ENCODE data around the gene PRIM2. TPM values are rescaled to one million over a fixed set of nuclear protein-coding genes. Genes with fewer than 3 reads are reported as not detected.
"Not testable (repeated sequence)": the region's sequence is repeated elsewhere in the genome, so short reads cannot be mapped to it uniquely, and the experiment has no call there.

PRIM2 gene
- total RNA-seq, 1 donor from 2014 or later, result 3.1 TPM

DNA sequence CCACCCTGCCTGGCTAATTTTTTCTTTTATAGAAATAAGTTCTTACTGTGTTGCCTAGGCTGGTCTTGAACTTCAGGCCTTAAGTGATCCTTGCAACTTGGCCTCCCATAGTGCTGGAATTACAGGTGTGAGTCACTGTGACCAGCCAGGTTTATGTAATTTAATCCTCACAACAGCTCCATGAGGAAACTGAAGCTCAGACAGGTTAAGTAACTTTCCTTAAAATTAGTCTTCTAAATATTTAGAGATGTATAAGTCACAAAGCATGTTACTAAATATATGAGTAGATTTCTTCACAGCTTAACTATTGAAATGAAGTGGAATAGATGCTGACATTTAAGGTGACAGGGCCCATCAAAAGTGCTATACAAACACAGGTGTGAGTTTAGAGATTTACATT, 30.2 kb downstream of the PRIM2 start:
- DNase-seq; intact Hi-C loops (cut with DNase I); ATAC-seq (ENCODE audit: poor library complexity): not testable (repeated sequence)

DNA sequence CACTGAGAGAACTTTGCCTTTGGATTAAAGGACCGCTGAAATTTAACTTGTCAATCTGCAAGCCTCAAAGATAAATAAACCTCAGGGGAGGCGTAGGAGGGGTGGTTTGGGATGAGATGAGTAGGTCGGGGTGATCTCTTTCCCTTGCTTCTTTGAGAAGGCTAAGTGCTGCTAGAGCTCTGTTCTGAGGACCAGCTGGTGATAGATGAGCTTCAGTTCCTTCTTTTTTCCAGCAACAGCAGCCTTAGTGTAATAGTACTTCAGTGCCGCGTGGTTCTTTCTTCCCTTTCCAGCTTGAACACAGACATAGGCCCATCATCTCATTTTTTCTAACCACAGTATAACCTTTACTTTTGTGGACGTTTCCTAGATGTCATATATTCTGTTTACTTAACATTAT, 33.0 kb downstream of the PRIM2 start:
- ATAC-seq (ENCODE audit: poor library complexity); intact Hi-C loops (cut with DNase I); DNase-seq: not testable (repeated sequence)

- ATAC-seq (ENCODE audit: poor library complexity); intact Hi-C loops (cut with DNase I); DNase-seq: not testable (repeated sequence)
These were observed 35.2 kb downstream of the PRIM2 start for GRCh38 chr6:57352596-57352995.

DNA sequence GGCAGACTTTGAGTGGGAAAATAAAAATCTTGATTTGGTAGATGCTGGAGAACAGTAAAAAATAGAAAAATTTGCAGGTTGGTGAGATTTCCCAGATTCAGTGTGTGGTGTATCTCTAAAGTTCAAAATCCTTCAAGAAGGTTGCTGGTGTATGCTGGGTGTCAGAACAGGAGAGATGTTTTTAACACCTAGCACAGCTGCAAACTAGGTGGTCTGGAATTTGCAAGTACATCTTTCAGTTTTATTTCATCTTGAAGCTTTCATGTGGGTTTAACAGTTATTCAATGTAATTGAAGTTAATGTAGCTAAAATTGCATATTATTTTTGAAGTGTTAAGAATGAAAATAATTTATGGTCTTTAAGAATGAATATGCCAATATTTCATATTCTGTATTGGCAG, 40.9 kb downstream of the PRIM2 start:
- DNase-seq; ATAC-seq (ENCODE audit: poor library complexity); intact Hi-C loops (cut with DNase I): not testable (repeated sequence)

DNA sequence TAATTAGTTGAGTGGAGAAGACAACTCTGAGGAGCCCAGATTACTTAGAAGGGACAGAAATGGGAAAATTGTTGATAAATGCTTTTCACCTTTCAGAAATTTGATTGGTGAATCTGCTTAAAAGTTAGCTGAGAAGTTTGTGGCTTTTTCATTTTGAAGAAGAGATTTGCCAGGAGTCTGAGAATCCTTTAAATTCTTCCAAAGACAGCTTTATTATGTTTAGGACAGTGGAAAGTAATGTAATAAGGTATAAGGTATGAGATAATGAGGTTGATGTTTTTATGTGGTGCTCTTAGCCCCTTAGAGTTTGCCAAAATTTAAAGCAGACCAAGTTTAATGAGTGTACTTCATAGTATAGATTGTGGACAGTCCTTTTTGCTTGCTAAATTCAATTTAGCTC, 42.3 kb downstream of the PRIM2 start:
- DNase-seq; intact Hi-C loops (cut with DNase I); ATAC-seq (ENCODE audit: poor library complexity): not testable (repeated sequence)

GRCh38 chr6:57362340-57362739, 44.9 kb downstream of the PRIM2 start:
- DNase-seq; ATAC-seq (ENCODE audit: poor library complexity); intact Hi-C loops (cut with DNase I): not testable (repeated sequence)

- intact Hi-C loops (cut with DNase I); ATAC-seq (ENCODE audit: poor library complexity); DNase-seq: not testable (repeated sequence)
These were observed 47.7 kb downstream of the PRIM2 start for GRCh38 chr6:57365076-57365583.

- DNase-seq; ATAC-seq (ENCODE audit: poor library complexity); intact Hi-C loops (cut with DNase I): not testable (repeated sequence)
These were observed 51.7 kb downstream of the PRIM2 start for GRCh38 chr6:57368965-57369731.

DNA sequence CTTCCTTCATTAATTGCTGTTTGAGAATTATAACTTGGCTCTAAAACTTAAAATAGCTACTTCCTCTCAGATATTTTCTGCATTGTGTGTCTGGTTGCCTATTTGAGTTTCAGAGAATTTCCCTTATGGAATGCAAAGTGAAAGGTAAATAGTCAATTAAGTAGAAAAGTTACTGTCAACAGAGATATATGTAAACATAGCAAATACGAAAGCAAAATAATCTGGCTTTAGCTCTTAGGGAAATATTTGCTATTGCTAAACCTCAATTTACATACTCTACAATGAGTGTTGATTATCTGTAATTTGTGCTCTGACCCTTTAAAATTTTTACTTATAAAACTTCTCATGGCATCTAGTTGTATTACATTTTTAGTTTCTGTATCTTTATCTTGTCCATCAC, 54.3 kb downstream of the PRIM2 start:
- DNase-seq; intact Hi-C loops (cut with DNase I); ATAC-seq (ENCODE audit: poor library complexity): not testable (repeated sequence)

DNA sequence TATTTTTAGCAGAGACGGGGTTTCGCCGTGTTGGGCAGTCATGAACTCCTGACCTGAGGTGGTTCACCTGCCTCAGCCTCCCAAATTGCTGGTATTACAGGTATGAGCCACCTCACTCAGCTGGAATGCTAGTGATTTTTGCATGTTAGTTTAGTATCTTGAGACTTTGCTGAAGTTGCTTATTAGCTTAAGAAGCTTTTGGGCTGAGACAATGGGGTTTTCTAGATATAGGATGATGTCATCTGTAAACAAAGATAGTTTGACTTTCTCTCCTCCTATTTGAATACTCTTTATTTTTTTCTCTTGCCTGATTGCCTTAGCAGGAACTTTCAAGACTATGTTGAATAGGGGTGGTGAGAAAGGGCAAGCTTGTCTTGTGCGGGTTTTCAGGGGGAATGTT, 57.3 kb downstream of the PRIM2 start:
- DNase-seq; ATAC-seq (ENCODE audit: poor library complexity); intact Hi-C loops (cut with DNase I): not testable (repeated sequence)

DNA sequence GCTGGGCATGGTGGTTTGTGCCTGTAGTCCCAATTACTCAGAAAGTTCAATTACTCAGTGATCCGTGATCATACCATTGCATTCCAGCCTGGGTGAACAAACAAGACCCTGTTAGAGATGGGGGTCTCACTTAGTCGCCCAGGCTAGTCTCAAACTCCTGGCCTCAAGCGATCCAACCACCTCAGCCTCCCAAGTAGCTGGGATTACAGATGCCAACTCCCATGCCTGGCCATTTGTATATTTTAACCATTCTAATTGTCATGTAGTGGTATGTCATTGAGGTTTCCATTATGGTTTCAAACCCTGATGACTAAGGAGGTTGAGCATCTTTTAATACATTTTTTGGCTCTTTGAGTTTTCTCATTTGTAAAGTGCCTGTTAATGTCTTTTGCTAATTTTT, 58.7 kb downstream of the PRIM2 start:
- ATAC-seq (ENCODE audit: poor library complexity); DNase-seq; intact Hi-C loops (cut with DNase I): not testable (repeated sequence)

DNA sequence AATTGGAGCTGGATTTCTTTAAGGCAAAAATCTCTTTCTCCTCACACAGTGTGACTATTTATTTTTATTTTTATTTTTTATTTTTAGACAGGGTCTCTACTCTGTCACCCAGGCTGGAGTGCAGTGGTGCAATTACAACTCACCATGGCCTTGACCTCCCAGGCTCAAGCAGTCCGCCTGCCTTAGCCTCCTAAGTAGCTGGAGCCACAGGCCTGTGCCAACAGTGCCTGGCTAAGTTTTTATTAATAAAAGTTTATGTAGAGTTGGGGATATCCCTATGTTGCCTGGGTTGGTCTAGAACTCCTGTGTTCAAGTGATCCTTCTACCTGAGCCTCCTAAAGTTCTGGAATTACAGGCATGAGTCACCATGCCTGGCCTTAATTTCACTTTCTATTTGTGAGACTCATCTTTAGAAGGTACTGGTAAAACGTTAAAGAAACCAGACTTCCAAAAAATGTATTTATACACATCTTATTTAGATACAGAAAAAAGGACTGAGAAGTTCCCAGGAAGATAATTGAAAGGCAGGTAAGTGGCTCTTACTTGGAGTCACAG, 71.7 kb downstream of the PRIM2 start:
- intact Hi-C loops (cut with DNase I); ATAC-seq (ENCODE audit: poor library complexity); DNase-seq: not testable (repeated sequence)

- ATAC-seq (ENCODE audit: poor library complexity); DNase-seq; intact Hi-C loops (cut with DNase I): not testable (repeated sequence)
These were observed 73.4 kb downstream of the PRIM2 start for GRCh38 chr6:57390818-57391217.

DNA sequence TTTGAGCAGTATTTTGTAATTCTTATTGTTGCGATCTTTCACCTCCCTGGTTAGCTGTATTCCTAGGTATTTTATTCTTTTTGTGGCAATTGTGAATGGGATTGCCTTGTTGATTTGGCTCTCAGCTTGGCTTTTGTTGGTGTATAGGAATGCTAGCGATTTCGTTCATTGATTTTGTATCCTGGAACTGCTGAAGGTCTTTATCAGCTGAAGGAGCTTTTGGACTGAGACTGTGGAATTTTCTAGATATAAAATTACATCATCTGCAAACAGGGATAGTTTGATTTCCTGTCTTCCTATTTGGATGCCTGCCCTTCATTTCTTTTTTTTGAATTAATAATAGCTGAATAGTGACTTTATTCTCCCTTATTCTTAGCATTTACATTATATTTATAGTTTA, 74.6 kb downstream of the PRIM2 start:
- intact Hi-C loops (cut with DNase I); ATAC-seq (ENCODE audit: poor library complexity); DNase-seq: not testable (repeated sequence)

DNA sequence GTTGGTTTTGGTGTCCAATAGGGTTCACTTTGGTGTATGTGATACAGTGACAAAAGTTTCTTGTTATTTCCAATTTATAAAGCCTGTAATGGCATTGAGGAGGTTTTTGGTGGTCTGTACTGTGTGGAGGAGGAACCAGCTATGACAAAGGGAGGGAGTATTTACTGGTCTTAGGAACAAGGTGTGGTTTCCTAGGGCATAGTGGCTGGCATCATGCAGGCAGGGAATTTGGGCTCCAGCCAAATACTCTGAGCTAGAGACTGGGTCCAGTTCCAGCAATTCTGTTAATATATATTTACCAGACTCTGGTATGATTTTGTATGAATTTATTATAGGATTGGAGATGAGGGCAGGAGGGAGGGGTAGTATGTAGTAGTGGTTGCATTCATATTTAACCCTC, 101.9 kb downstream of the PRIM2 start:
- intact Hi-C loops (cut with DNase I); ATAC-seq (ENCODE audit: poor library complexity): not testable (repeated sequence)

DNA sequence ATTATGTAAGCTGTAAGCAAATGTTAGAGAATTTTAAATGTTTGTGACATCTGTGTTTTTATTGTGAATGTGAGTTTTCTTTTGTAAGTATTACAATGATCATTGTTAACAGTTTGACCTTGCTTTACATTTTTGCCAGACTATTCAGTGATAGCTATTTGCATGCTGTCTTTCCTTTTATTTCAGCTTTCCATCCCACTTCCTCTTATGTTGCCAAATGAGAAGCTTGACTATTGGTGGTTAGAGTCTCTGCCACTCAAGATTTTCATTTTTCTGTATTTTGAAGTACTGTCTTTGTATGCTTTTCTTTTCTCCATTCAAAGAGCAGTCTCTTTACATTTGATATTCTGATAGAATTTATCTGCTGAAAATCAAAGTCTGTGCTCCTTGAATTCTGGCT, 104.1 kb downstream of the PRIM2 start:
- intact Hi-C loops (cut with DNase I), result no loop called here
- no peak for ATAC-seq (ENCODE audit: poor library complexity)
- DNase-seq, result no peak

More for the DNA sequence above, 101.9 kb downstream of the PRIM2 start:
- DNase-seq, result not testable (repeated sequence)

- no peak for ATAC-seq (ENCODE audit: poor library complexity)
- no peak for DNase-seq
- intact Hi-C loops (cut with DNase I), result no loop called here
These were observed 106.0 kb downstream of the PRIM2 start for GRCh38 chr6:57423468-57423867.

DNA sequence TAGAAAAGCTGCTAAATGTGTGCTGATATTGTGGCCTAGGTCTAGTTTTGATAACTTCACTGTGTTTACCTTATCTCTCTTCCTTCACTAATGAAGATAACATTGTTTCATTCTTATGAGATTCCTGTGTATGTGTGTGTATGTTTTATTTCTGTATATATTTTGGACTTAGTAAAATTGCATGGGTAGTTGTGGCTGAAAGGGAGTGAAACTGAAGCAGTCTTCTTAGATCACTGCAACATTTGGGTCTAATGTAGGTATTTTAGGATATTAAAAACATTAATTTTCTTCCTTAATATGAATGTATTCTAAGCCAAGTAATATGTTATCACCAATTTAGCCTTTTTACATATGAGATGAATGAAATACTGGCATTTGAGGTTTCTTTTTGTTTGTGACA, 114.3 kb downstream of the PRIM2 start:
- DNase-seq; ATAC-seq (ENCODE audit: poor library complexity); intact Hi-C loops (cut with DNase I): not testable (repeated sequence)

DNA sequence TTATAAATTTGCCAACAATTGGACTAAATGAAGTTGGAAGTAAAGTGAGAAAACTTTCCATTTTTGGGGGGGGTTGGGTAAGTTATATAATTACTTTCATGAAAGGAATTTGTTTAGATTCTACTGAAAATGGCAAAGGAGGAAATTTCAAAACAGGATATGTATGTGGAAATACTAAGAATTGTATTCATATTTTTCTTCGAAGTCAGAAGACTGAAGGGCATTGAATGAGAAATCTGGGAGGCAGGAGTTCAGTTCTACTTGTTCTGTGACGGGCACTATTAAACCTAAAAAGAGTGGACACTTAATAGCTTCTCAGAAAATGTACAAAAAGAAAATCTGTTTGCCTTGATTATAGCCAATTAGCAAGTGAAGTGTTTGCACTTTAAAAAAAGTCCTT, 114.7 kb downstream of the PRIM2 start:
- no peak for ATAC-seq (ENCODE audit: poor library complexity)
- intact Hi-C loops (cut with DNase I), result no loop called here
- DNase-seq, result no peak

All from Right ventricle myocardium superior (tissue), 1 donor.